Endodermal cell (in vitro differentiated cells): ENCODE measurements around the gene GNAS-AS1. TPM values are rescaled to one million over a fixed set of nuclear protein-coding genes. Genes with fewer than 3 reads are reported as not detected.

ENCODE experiments used
- DNase-seq: peaks from one replicate; pipeline ENCODE4 v3.0.0-alpha.2; 2017
- H3K27ac ChIP-seq: 2 replicates; pipeline ENCODE4 v1.5.1; 2013; ENCODE audit warnings: mild to moderate bottlenecking, low read depth, low read length, moderate library complexity
- H3K27me3 ChIP-seq: 2 replicates; pipeline ENCODE4 v1.6.1; 2013; ENCODE audit warnings: mild to moderate bottlenecking, low read length, moderate library complexity; ENCODE audit not compliant: insufficient read depth, control insufficient read depth, poor library complexity, severe bottlenecking
- H3K36me3 ChIP-seq: 2 replicates; pipeline ENCODE4 v1.7.0; 2013; ENCODE audit warnings: mild to moderate bottlenecking, low read length, moderate library complexity; ENCODE audit not compliant: control insufficient read depth, insufficient read depth
- H3K4me1 ChIP-seq: one replicate; pipeline ENCODE4 v1.7.0; 2013; ENCODE audit warnings: low read length; ENCODE audit not compliant: control insufficient read depth, insufficient read depth
- H3K4me3 ChIP-seq: 2 replicates; pipeline ENCODE4 v1.5.1; 2013; ENCODE audit warnings: mild to moderate bottlenecking, low read length, moderate library complexity
- H3K9ac ChIP-seq: 2 replicates; pipeline ENCODE4 v1.6.1; 2013; ENCODE audit warnings: mild to moderate bottlenecking, low read length, moderate library complexity; ENCODE audit not compliant: poor library complexity, severe bottlenecking; ENCODE audit errors: extremely low read depth
- H3K9me3 ChIP-seq: 2 replicates; pipeline ENCODE4 v1.6.1; 2013; ENCODE audit warnings: mild to moderate bottlenecking, low read length, moderate library complexity; ENCODE audit not compliant: control insufficient read depth
- H3K27ac Mint-ChIP-seq: 2 replicates; pipeline ENCODE4 v1.8.0; 2020; ENCODE audit warnings: mixed read lengths
- H3K27me3 Mint-ChIP-seq: 2 replicates; pipeline ENCODE4 v1.8.0; 2021; ENCODE audit warnings: mild to moderate bottlenecking, mixed read lengths; ENCODE audit not compliant: insufficient read depth
- H3K36me3 Mint-ChIP-seq: 2 replicates; pipeline ENCODE4 v1.8.0; 2020; ENCODE audit warnings: low read depth, mixed read lengths
- H3K4me1 Mint-ChIP-seq: 2 replicates; pipeline ENCODE4 v1.8.0; 2020; ENCODE audit warnings: mixed read lengths
- H3K4me3 Mint-ChIP-seq: 2 replicates; pipeline ENCODE4 v1.8.0; 2020; ENCODE audit warnings: mild to moderate bottlenecking, moderate library complexity, mixed read lengths
- H3K9me3 Mint-ChIP-seq: 2 replicates; pipeline ENCODE4 v1.8.0; 2020; ENCODE audit warnings: mild to moderate bottlenecking, mixed read lengths
- WGBS, 2 experiments: methylation state at CpG; one replicate each; pipeline versions ENCODE4 v1.1.5 to v1.1.7; 2013; ENCODE audit warnings: missing lambda C conversion rate in 2 of 2, mixed read lengths in 1 of 2; ENCODE audit not compliant: insufficient coverage in 1 of 2, insufficient read length in 1 of 2; 5-methylcytosine and 5-hydroxymethylcytosine counted together
- total RNA-seq, 2 donors: library from RNA; stranded (reverse); fragmentation: NEBNext Ultra II Directional in 1 of 2; extraction: Animal tissue kit (Norgen Biotek cat#: 25700) in 1 of 2; gene quantifications; 2 replicates in 1 of 2; 3 replicates in 1 of 2; pipeline ENCODE4 v1.2.1, GENCODE V29; 2021
- TF ChIP-seq, protein P1 (sequence below): fragments of 200-600 bp; sonication (generic); conservative IDR thresholded peaks from 2 replicates; pipeline ENCODE4 v1.5.0; 2021; ENCODE audit warnings: antibody characterized with exemption, mild to moderate bottlenecking

Gene GNAS-AS1
- total RNA-seq, 2 donors from 2014 or later = 9.3 to 9.7 TPM

DNA sequence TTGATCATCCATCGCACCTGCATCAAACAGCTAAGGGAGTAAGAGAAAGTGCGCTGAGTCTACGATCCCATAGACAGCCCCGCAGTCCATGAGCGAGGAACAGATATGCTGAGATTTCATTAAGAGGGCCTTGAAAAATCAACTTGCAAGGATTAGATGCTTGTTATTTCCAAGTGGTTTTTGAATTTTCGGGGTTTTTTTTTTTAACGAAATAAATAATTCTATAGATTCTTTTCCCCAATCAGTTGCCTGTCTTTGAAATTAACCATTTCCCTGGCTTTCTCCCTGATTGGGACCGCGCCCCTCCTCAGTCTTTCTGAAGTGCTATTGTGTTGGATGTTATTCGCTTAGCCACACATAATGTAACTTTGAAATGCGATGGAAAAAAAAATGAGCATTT, 48.6 kb downstream of the GNAS-AS1 start:
- DNase-seq = no peak
- H3K4me1 Mint-ChIP-seq = peaks cover 39% of the 10 kb centered on the region

DNA sequence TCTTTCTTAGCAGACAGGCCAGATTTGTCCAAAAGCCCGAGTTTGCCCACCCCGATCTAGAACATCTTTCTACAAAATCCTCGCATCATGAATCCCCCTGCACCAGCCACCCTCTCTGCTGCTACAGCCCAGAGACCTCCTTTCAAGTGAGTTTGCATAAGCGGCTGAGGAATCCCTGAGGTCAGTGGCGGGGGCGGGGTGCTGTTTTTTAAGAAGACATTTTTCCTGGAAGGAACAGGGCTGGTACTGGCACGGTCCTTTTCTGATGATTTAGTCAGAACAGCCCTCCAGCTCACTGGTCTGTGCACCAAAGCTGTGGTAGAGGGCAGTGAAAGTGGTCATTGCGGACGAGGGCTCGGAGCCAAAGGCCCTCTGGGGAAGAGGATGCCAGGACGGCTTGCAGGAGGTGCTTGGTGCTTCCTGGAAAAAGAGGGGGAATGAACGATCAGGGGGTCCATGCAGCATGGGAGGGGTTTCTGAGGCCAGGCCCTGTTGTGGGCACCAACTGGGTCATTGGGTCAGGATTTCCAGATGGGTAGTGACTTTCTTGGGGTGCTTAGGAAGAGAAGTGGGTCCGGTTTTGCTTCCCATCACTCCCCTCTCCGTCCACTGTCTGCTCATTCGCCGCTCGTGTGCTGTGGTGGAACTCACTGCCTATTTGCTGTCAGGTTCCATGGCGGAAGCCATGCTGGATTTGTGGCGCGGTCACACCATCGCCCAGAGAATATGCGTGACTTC, 50.4 kb downstream of the GNAS-AS1 start:
- Histone ChIP-seq H3K4me1 (no peaks in the 10 kb centered on the region), H3K4me3 (no peak overlapping the region), H3K9ac (no peak overlapping the region), H3K36me3 (no peaks in the 10 kb centered on the region), H3K27me3 (no peaks in the 10 kb centered on the region), H3K9me3 (no peaks in the 10 kb centered on the region), H3K27ac (no peak overlapping the region)
- no peaks in the 10 kb centered on the region for H3K9me3 Mint-ChIP-seq
- 75 to 83% methylated on average over 11 to 22 of the region's 22 CpGs for WGBS, 2 experiments
- H3K27me3 Mint-ChIP-seq = peaks cover 5% of the 10 kb centered on the region
- no peak overlapping the region for H3K4me3 Mint-ChIP-seq
- no peaks in the 10 kb centered on the region for H3K36me3 Mint-ChIP-seq
- DNase-seq = peak; percentile 78
- TF ChIP-seq, protein P1, sequence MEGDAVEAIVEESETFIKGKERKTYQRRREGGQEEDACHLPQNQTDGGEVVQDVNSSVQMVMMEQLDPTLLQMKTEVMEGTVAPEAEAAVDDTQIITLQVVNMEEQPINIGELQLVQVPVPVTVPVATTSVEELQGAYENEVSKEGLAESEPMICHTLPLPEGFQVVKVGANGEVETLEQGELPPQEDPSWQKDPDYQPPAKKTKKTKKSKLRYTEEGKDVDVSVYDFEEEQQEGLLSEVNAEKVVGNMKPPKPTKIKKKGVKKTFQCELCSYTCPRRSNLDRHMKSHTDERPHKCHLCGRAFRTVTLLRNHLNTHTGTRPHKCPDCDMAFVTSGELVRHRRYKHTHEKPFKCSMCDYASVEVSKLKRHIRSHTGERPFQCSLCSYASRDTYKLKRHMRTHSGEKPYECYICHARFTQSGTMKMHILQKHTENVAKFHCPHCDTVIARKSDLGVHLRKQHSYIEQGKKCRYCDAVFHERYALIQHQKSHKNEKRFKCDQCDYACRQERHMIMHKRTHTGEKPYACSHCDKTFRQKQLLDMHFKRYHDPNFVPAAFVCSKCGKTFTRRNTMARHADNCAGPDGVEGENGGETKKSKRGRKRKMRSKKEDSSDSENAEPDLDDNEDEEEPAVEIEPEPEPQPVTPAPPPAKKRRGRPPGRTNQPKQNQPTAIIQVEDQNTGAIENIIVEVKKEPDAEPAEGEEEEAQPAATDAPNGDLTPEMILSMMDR = no peak
- H3K27ac Mint-ChIP-seq = peak overlapping the region; percentile 69
- H3K4me1 Mint-ChIP-seq = peaks cover 43% of the 10 kb centered on the region

More for the DNA sequence above, 48.6 kb downstream of the GNAS-AS1 start:
- no peaks in the 10 kb centered on the region for H3K36me3 ChIP-seq
- H3K27ac ChIP-seq = no peak overlapping the region
- H3K27me3 ChIP-seq = no peaks in the 10 kb centered on the region
- H3K36me3 Mint-ChIP-seq = no peaks in the 10 kb centered on the region
- H3K4me1 ChIP-seq = no peaks in the 10 kb centered on the region
- H3K27ac Mint-ChIP-seq = no peak overlapping the region
- no peak overlapping the region for H3K9ac ChIP-seq
- WGBS, 2 experiments = 91 to 94% methylated on average over 5 to 11 of the region's 11 CpGs
- no peak overlapping the region for H3K4me3 ChIP-seq
- no peaks in the 10 kb centered on the region for H3K9me3 Mint-ChIP-seq
- peaks cover 5% of the 10 kb centered on the region for H3K27me3 Mint-ChIP-seq
- TF ChIP-seq, protein P1 = no peak
- H3K9me3 ChIP-seq = no peaks in the 10 kb centered on the region
- no peak overlapping the region for H3K4me3 Mint-ChIP-seq

DNA sequence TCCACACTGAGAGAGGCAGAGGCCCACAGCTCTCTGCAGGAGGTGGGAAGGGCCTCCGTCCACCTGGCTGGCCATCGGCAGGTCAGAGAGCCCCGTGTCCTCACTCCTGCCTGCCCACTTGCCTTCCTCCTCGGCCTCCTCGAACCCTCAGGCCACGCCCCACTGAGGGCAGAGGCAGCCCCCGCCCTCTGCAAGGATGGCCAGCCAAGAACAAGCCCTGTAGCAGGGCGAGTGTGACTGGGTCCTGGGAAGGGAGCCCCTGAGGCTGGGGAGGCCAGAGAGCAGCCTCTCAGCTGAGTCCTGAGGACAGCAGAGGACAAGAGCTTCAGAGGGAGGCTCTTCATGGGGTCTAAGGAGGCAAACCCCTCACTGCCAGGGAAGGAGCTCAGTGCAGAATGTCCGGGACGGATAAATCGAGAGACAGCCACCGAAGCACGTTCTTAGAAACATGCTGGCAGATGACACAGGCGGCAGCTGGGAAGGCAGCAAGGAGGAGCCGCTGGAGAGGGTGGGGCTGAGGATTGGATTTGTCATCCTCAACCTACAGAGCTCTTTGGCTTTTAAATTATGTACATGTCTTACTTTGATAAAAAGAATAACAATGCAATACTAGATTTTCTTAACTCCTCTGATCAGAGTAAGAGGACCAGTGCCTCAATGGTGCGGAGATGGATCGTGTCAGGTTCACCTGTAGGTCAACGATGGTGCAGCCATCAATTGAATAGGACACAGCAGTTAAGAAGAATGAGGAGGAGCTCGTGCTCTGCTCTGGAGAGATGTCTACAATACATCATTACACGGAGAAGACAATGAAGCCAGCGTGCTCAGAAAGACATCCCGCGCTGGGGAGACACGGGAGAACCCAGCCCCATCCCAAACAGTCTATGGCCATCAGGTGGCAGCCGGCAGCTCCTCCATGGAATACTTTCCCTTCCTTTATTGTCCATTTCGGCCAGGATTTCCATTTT, 53.0 kb downstream of the GNAS-AS1 start:
- no peaks in the 10 kb centered on the region for H3K9me3 Mint-ChIP-seq
- no peak overlapping the region for H3K4me3 ChIP-seq
- H3K27ac Mint-ChIP-seq = no peak overlapping the region
- no peak overlapping the region for H3K4me3 Mint-ChIP-seq
- H3K27me3 ChIP-seq = no peaks in the 10 kb centered on the region
- peaks cover 36% of the 10 kb centered on the region for H3K4me1 Mint-ChIP-seq
- H3K27me3 Mint-ChIP-seq = peaks cover 6% of the 10 kb centered on the region
- H3K27ac ChIP-seq = no peak overlapping the region
- H3K4me1 ChIP-seq = no peaks in the 10 kb centered on the region
- whole genome bisulfite sequencing, 2 experiments = 90 to 98% methylated on average over 17 to 26 of the region's 26 CpGs
- no peaks in the 10 kb centered on the region for H3K36me3 Mint-ChIP-seq
- TF ChIP-seq, protein P1 = no peak
- H3K9ac ChIP-seq = no peak overlapping the region
- DNase-seq = no peak
- no peaks in the 10 kb centered on the region for H3K9me3 ChIP-seq
- no peaks in the 10 kb centered on the region for H3K36me3 ChIP-seq
